SU-DHL-6 (cell line): ENCODE measurements around the gene IFITM1.

Experiments
- EZH2phosphoT487 ChIP-seq: fragments of 200-600 bp; sonication (generic), shearing (Covaris generic); conservative IDR thresholded peaks from 2 replicates; pipeline ENCODE4 v1.6.1; 2018; ENCODE audit warnings: mild to moderate bottlenecking, antibody characterized with exemption, low read length, moderate library complexity, mixed read lengths
- TF ChIP-seq, protein P1 (sequence below): fragments of 200-600 bp; sonication (generic); IDR thresholded peaks from one replicate; pipeline ENCODE4 v1.5.1; 2017; ENCODE audit warnings: antibody characterized with exemption, mild to moderate bottlenecking, low read length, moderate library complexity; ENCODE audit not compliant: insufficient read depth, poor library complexity, severe bottlenecking

DNA sequence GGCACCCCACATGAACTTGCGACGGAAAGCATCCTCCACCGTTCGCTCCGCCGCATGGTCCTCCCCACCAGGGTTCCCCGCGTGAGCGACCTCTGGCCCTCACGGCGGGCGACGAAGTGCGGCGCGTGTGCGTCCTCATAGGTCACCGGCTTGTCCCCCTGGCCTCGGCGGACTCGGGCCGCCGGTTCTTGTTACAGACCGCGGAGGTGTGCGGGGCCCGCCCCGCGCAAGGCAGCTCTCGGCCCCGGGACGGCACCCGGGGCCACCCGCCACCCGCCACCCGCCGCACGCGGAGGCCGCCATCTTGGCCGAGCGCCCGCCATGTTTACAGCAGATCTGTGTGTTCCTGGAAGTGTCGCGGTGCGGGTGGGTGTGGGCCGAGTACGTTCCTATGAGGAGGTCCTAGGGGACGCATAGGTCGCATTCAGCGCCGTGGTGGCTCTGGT, 9.8 kb upstream of the IFITM1 start:
- TF ChIP-seq, protein P1, sequence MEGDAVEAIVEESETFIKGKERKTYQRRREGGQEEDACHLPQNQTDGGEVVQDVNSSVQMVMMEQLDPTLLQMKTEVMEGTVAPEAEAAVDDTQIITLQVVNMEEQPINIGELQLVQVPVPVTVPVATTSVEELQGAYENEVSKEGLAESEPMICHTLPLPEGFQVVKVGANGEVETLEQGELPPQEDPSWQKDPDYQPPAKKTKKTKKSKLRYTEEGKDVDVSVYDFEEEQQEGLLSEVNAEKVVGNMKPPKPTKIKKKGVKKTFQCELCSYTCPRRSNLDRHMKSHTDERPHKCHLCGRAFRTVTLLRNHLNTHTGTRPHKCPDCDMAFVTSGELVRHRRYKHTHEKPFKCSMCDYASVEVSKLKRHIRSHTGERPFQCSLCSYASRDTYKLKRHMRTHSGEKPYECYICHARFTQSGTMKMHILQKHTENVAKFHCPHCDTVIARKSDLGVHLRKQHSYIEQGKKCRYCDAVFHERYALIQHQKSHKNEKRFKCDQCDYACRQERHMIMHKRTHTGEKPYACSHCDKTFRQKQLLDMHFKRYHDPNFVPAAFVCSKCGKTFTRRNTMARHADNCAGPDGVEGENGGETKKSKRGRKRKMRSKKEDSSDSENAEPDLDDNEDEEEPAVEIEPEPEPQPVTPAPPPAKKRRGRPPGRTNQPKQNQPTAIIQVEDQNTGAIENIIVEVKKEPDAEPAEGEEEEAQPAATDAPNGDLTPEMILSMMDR, result no peak
- no peak for TF ChIP-seq EZH2phosphoT487
